Measurements from ENCODE around the gene FH.

The FH gene

GRCh38 chr1:241519308-241520079 lies at the start of gene FH:
Gene FH, minus strand, starts transcription at chr1:241519755. Its CDS starts 33 bp downstream, at chr1:241519722.
- peak; percentile 98 for FAIRE-seq

- no peak for FAIRE-seq
Observed at GRCh38 chr1:241560849-241561187, 41.3 kb upstream of the FH start.

- FAIRE-seq, result no peak
Observed at GRCh38 chr1:241560146-241560848, 40.7 kb upstream of the FH start.

GRCh38 chr1:241557551-241558193 lies 38.1 kb upstream of the FH start:
- no peak for FAIRE-seq

- FAIRE-seq, result no peak
Observed at GRCh38 chr1:241557031-241557430, 37.5 kb upstream of the FH start.

- no peak for FAIRE-seq
Observed at GRCh38 chr1:241555526-241555925, 36.0 kb upstream of the FH start.

GRCh38 chr1:241553886-241554592 lies 34.5 kb upstream of the FH start:
- FAIRE-seq, result no peak

- FAIRE-seq, result no peak
Observed at GRCh38 chr1:241551759-241552638, 32.4 kb upstream of the FH start.

- no peak for FAIRE-seq
Observed at GRCh38 chr1:241550318-241550717, 30.8 kb upstream of the FH start.

GRCh38 chr1:241548008-241548407 lies 28.5 kb upstream of the FH start:
- FAIRE-seq, result no peak

GRCh38 chr1:241542199-241542907 lies 22.8 kb upstream of the FH start:
- no peak for FAIRE-seq

- FAIRE-seq, result no peak
Observed at GRCh38 chr1:241536969-241537368, 17.4 kb upstream of the FH start.

GRCh38 chr1:241536304-241536703 lies 16.7 kb upstream of the FH start:
- FAIRE-seq, result no peak

- FAIRE-seq, result no peak
Observed at GRCh38 chr1:241533326-241534115, 14.0 kb upstream of the FH start.

- no peak for FAIRE-seq
Observed at GRCh38 chr1:241532864-241533263, 13.3 kb upstream of the FH start.

- no peak for FAIRE-seq
Observed at GRCh38 chr1:241532162-241532531, 12.6 kb upstream of the FH start, which contains the start of gene KMO. Gene KMO, plus strand, starts transcription at chr1:241532378. Its CDS starts 67 bp downstream, at chr1:241532445.

- FAIRE-seq, result peak; percentile 100
Observed at GRCh38 chr1:241531195-241532161, 11.9 kb upstream of the FH start.

- no peak for FAIRE-seq
Observed at GRCh38 chr1:241527146-241527545, 7.6 kb upstream of the FH start.

GRCh38 chr1:241525026-241525425 lies 5.5 kb upstream of the FH start:
- no peak for FAIRE-seq

Measured in islet of Langerhans (tissue), 1 donor.